Heart left ventricle (tissue), 16 donors: ENCODE results near the gene TAS1R3. TPM values are rescaled to one million over a fixed set of nuclear protein-coding genes. Genes with fewer than 3 reads are reported as not detected.

ENCODE experiments used
- ATAC-seq, 4 donors: fragments of 200-7000 bp; cut with Tn5 transposase; one replicate each; pipeline ENCODE4 v1.9.1; 2020 to 2022; ENCODE audit warnings: moderate library complexity in 4 of 4, mild to moderate bottlenecking in 3 of 4, moderate number of reproducible peaks in 1 of 4
- DNase-seq, 5 donors: peaks; one replicate each; pipeline ENCODE4 v3.0.0-alpha.2; 2020
- H3K27ac ChIP-seq, 12 donors: fragments of 200-600 bp; sonication (generic) in 4 of 12; one replicate each; pipeline versions ENCODE4 v1.5.0 to v1.8.0; 2016 to 2022; ENCODE audit warnings: mild to moderate bottlenecking in 2 of 12
- H3K27me3 ChIP-seq, 9 donors: fragments of 200-600 bp; sonication (generic) in 2 of 9; one replicate each; pipeline versions ENCODE4 v1.5.1 to v1.8.0; 2016 to 2022; ENCODE audit warnings: mild to moderate bottlenecking in 3 of 9
- H3K36me3 ChIP-seq, 9 donors: fragments of 200-600 bp; sonication (generic) in 2 of 9; one replicate each; pipeline versions ENCODE4 v1.5.0 to v1.8.0; 2018 to 2022; ENCODE audit warnings: mild to moderate bottlenecking in 2 of 9
- H3K4me1 ChIP-seq, 12 donors: fragments of 200-600 bp; sonication (generic) in 4 of 12; one replicate each; pipeline versions ENCODE4 v1.5.0 to v1.8.0; 2016 to 2022; ENCODE audit warnings: mild to moderate bottlenecking in 3 of 12
- H3K4me3 ChIP-seq, 12 donors: fragments of 200-600 bp; sonication (generic) in 4 of 12; one replicate each; pipeline versions ENCODE4 v1.5.0 to v1.8.0; 2017 to 2022; ENCODE audit warnings: mild to moderate bottlenecking in 9 of 12, moderate library complexity in 4 of 12
- H3K9me3 ChIP-seq, 12 donors: fragments of 200-600 bp; sonication (generic) in 4 of 12; one replicate each; pipeline versions ENCODE4 v1.5.0 to v1.8.0; 2016 to 2022; ENCODE audit warnings: mild to moderate bottlenecking in 1 of 12
- POLR2A ChIP-seq, 2 donors: fragments of 450-650 bp; IDR thresholded peaks; one replicate each; pipeline ENCODE4 v1.6.1; 2017; ENCODE audit warnings: antibody characterized with exemption in 2 of 2, mild to moderate bottlenecking in 2 of 2, moderate library complexity in 2 of 2
- WGBS, 4 donors: extraction: QIAGEN DNeasy Blood & Tissue Kit in 2 of 4; methylation state at CpG; one replicate each; pipeline versions ENCODE4 v1.1.5 to v1.1.7; 2013 to 2018; 5-methylcytosine and 5-hydroxymethylcytosine counted together
- intact Hi-C, 10 donors: fragments of 100-400 bp; cut with DNase I; formaldehyde crosslinking; loops; one replicate each; pipeline versions ENCODE4 v1.11.1 to v1.14.2; 2022
- polyA plus RNA-seq, 2 donors: library from polyadenylated mRNA; stranded (reverse); fragments of 200-250 nt; gene quantifications; one replicate each; pipeline ENCODE4 v1.2.3, GENCODE V29; 2013
- total RNA-seq, 9 donors: library from RNA; depleted of rRNA in 2 of 9; stranded (reverse); fragments of >200 nt in 2 of 9; fragmentation: NEBNext Ultra II Directional in 3 of 9; extraction: Animal tissue kit (Norgen Biotek cat#: 25700) in 3 of 9; gene quantifications; one replicate each; pipeline versions ENCODE4 v1.1.0 to v1.2.4, GENCODE V29; 2016 to 2023
- TF ChIP-seq, protein P1 (sequence below), 12 donors: fragments of 200-600 bp; sonication (generic) in 4 of 12; IDR thresholded peaks; one replicate each; pipeline versions ENCODE4 v1.5.0 to v1.8.0; 2018 to 2022; ENCODE audit warnings: antibody characterized with exemption in 12 of 12, mild to moderate bottlenecking in 5 of 12
- donor health status: ischemic (EF 13 %, LVEDD 7.1; RV severe dilation, severe dysfunction).
- donor health status: healthy with polysubstance abuse.
- donor health status: DM: no; HTN: yes; CAD: no.
- donor health status: DM: no; HTN: no; CAD: no.
- donor health status: ischemic (EF 25% LVEDD 6.9; RV normal size, moderate dysfunction).
- donor health status: ischemic (EF 25% LVEDD 5.7; RV mildly dilated, moderate dysfunction).
- donor health status: healthy.
- donor health status: DM: yes; HTN: yes; CAD: no.
- donor health status: ischemic (EF 35%, LVEDD 5.7; RV mildly dilated, moderate dysfunction).
- donor health status: nonischemic (EF 11% LVEDD 7.7; RV severe dilation, severe dysfunction).
- donor health status: DM: yes; HTN: yes; CAD: no.
- donor health status: PGD.
- donor health status: ischemic (EF 29% LVEDD 5.4; RV normal size, mild dysfunction).
- donor health status: nonischemic (EF 23%, LVEDD 6.1; RV moderate dilation, normal function).

Gene TAS1R3
- total and polyA plus RNA-seq, 11 donors, result 0.21 to 1.3 (median 0.38) TPM

DNA sequence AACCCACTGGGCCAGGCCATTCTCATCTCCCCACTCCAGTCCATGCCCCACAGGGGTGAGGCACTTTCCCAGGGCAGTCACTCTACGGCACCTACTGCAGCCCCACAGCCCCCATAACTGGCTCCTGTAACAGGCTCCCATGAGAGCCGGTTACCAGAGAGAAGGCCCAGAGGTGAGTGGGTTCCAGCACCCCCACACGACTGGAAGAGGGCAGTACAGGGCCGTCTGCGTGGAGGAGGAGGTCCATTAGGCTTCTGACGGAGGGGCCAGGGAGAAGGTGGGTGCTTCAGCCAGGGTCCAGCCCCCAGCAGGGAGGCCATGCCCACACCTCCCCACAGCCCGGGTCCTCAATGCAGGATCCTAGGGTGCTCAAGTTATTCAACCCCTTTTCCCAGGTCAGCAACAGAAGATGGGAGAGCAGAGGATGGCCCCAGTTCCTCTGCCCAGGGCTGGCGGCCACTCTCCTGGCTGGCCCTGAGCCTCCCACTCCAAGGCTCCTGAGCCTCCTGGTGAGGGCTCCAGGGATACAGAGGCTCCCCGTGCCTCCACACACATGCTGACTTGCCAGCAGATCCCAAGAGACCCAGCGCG, 24.9 kb upstream of the TAS1R3 start:
- H3K36me3 ChIP-seq, result peaks cover 0 to 16% (median 9%) of the 10 kb centered on the region in 9 donors
- DNase-seq (no peak), ATAC-seq (no peak)
- H3K9me3 ChIP-seq, result no peaks in the 10 kb centered on the region
- intact Hi-C loops, result no loop called here
- TF ChIP-seq, protein P1, sequence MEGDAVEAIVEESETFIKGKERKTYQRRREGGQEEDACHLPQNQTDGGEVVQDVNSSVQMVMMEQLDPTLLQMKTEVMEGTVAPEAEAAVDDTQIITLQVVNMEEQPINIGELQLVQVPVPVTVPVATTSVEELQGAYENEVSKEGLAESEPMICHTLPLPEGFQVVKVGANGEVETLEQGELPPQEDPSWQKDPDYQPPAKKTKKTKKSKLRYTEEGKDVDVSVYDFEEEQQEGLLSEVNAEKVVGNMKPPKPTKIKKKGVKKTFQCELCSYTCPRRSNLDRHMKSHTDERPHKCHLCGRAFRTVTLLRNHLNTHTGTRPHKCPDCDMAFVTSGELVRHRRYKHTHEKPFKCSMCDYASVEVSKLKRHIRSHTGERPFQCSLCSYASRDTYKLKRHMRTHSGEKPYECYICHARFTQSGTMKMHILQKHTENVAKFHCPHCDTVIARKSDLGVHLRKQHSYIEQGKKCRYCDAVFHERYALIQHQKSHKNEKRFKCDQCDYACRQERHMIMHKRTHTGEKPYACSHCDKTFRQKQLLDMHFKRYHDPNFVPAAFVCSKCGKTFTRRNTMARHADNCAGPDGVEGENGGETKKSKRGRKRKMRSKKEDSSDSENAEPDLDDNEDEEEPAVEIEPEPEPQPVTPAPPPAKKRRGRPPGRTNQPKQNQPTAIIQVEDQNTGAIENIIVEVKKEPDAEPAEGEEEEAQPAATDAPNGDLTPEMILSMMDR (IDR thresholded peaks at IDR 0.05), result peak in 2 of 12 donors; percentile 8
- TF ChIP-seq POLR2A (IDR thresholded peaks at IDR 0.05), result no peak
- peak overlapping the region in 10 of 12 donors; percentile 82 to 95 (median 90) for H3K4me3 ChIP-seq
- WGBS, 4 donors, result 24 to 43% (median 32%) methylated on average over 7 to 11 of the region's 11 CpGs
- peaks cover 18 to 60% (median 45%) of the 10 kb centered on the region in 12 donors for H3K4me1 ChIP-seq
- H3K27ac ChIP-seq, result peak overlapping the region; percentile 46 to 87 (median 80)
- no peaks in the 10 kb centered on the region for H3K27me3 ChIP-seq

DNA sequence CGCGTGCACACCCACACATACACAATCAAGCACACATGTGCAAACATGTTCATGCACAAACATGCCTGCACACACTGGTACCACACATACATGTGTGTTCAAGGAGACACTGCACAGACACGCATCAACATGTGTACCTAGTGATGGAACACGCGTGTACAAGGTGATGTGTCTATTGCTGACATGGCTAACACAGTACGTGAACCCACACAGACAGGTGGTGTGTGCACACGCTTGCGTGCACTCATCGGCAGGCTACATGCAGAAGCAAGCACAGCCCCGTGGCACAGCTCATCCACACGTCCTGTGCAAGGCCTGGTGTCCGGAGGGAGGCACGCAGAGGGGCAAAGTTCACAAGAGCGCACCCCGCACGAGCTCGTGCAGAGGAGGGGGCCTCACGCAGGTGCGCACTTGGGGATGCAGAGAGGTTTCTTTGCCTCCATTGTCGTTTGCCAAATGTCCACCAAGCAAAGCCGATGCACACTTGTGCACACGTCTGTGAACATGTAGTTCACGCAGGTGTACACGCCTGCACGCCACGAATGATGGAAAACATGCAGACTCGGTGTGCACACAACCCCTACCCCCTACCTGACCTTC, 24.3 kb upstream of the TAS1R3 start:
- DNase-seq (no peak), ATAC-seq (no peak)
- Histone ChIP-seq H3K27me3 (no peaks in the 10 kb centered on the region), H3K36me3 (peaks cover 0 to 21% (median 15%) of the 10 kb centered on the region in 9 donors), H3K27ac (peak overlapping the region in 10 of 12 donors; percentile 91 to 100 (median 96)), H3K9me3 (no peaks in the 10 kb centered on the region), H3K4me3 (peak overlapping the region; percentile 69 to 95 (median 90)), H3K4me1 (peaks cover 18 to 60% (median 45%) of the 10 kb centered on the region in 12 donors)
- intact Hi-C loops, result no loop called here
- WGBS, 4 donors, result 19 to 41% (median 36%) methylated on average over 19 to 27 of the region's 27 CpGs
- TF ChIP-seq POLR2A (IDR thresholded peaks at IDR 0.05), result no peak
- TF ChIP-seq, protein P1 (IDR thresholded peaks at IDR 0.05), result no peak

DNA sequence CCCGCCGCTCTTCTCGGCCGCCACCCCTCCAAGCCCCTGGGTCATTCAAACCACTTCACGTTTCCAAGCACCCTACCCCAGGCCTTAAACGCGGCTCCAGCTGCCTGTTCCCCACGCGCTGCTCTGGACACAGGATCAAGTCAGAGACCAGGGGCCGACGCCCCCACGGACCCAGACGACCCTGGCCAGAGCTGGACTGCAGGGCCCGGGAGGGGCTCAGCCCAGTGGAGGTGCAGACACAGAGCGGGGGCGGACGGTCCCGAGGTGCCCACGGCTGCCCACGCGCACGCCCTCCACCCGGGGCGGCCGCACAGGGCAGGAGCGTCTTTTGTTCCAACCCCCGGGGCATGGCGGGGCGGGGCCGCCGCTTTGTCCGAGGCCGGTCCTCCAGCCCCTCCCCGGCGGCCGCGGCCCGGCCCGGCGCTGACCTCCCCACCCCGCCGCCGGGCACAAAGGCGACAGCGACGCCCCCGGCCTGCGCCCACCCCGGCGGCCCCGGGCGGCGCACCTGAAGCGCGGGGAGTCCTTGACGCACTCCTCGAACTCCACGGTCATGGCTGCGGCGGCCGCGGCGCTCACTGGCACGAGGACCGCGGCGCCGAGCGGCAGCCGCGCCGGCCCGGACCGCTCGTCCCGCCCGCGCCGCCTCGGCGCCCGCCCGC, 23.7 kb upstream of the TAS1R3 start:
- Histone ChIP-seq H3K27me3 (no peaks in the 10 kb centered on the region), H3K9me3 (no peaks in the 10 kb centered on the region), H3K4me3 (peak overlapping the region; percentile 69 to 95 (median 90)), H3K4me1 (peaks cover 18 to 60% (median 45%) of the 10 kb centered on the region in 12 donors), H3K36me3 (peaks cover 0 to 28% (median 20%) of the 10 kb centered on the region in 9 donors), H3K27ac (peak overlapping the region; percentile 89 to 100 (median 96))
- TF ChIP-seq, protein P1 (IDR thresholded peaks at IDR 0.05), result no peak
- peak in 1 of 2 donors; percentile 4 for TF ChIP-seq POLR2A (IDR thresholded peaks at IDR 0.05)
- peak; percentile 55 to 81 (median 72) for DNase-seq
- intact Hi-C loops, result no loop called here
- peak in 1 of 4 donors; percentile 1 for ATAC-seq
- WGBS, 4 donors, result 0 to 2% (median 1%) methylated on average over 13 to 83 of the region's 83 CpGs
